ENCODE results near the gene RNU4-1. TPM values are rescaled to one million over a fixed set of nuclear protein-coding genes. Genes with fewer than 3 reads are reported as not detected.
"Not testable (repeated sequence)": the region's sequence is repeated elsewhere in the genome, so short reads cannot be mapped to it uniquely, and the experiment has no call there.

RNU4-1 gene
- 1,216 TPM for total RNA-seq

- DNase-seq (ENCODE audit: low spot score) = peak; percentile 68
These were observed at the start of gene RNU4-1 for GRCh38 chr12:120292661-120293531. RNU4-1 (minus strand) TSS chr12:120293237.

DNA sequence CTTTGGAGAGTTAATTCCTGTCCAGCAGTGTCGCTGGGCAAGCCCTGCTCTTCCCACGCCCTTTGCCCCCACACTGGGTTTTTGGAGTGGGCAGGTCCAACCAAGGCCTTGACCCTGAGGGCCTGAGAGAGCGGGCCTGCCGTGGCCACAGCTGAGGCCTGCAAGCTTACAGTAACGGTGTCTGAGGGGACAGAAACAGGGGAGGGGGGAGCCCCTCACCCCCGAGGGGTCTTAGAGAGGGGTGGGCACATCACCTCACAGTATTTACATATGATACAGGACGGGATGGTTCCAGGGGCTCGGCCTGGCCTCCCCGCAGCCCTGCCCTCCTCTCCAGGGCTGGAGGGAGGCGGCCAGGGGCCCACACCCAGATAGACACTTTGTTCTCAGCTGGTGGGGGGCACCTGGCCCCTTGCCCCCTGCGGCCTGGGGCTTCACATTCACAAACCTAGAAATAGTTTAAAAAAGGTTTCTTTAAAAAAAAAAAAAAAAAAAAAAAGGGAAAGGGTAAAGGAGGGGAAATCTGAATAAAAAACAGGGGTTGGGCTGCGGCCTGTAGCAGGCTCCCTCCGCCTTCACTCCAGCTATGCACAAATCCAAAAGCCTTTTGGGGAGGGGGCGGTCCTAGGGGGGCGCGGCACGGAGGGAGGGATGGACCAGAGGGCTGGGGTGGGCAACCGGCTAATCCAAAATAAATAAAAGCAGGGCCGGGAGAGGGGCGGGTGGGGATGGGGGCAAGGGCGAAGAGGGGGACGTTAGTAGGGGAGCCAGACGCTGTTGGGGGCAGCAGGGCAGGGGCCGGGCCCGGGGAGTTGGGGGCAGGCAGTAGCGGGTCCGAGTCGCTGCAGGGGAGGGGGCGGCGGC lies 49.4 kb upstream of the RNU4-1 start:
- DNase-seq (ENCODE audit: low spot score) = no peak

- DNase-seq (ENCODE audit: low spot score) = no peak
These were observed 46.2 kb upstream of the RNU4-1 start for GRCh38 chr12:120339256-120339655.

- no peak for DNase-seq (ENCODE audit: low spot score)
These were observed 44.7 kb upstream of the RNU4-1 start for GRCh38 chr12:120337730-120338129.

DNA sequence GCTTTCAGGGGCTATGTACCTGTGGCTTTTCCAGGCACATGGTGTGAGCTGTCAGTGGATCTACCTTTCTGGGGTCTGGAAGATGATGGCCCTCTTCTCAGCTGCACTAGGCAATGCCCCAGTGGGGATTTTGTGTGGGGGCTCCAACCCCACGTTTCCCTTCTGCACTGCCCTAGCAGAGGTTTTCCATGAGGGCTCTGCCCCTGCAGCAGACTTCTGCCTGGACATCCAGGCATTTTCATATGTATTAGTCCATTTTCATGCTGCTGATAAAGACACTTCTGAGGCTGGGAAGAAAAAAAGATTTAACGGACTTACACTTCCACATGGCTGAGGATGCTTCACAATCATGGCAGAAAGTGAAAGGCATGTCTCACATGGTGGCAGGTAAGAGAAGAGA lies 43.4 kb upstream of the RNU4-1 start:
- not testable (repeated sequence) for DNase-seq (ENCODE audit: low spot score)

- peak; percentile 57 for DNase-seq (ENCODE audit: low spot score)
These were observed 42.4 kb upstream of the RNU4-1 start for GRCh38 chr12:120335447-120335846.

- DNase-seq (ENCODE audit: low spot score) = no peak
These were observed 39.5 kb upstream of the RNU4-1 start for GRCh38 chr12:120332523-120332922.

- DNase-seq (ENCODE audit: low spot score) = no peak
These were observed 39.0 kb upstream of the RNU4-1 start for GRCh38 chr12:120332041-120332440.

- DNase-seq (ENCODE audit: low spot score) = no peak
These were observed 38.4 kb upstream of the RNU4-1 start for GRCh38 chr12:120331390-120331789.

DNA sequence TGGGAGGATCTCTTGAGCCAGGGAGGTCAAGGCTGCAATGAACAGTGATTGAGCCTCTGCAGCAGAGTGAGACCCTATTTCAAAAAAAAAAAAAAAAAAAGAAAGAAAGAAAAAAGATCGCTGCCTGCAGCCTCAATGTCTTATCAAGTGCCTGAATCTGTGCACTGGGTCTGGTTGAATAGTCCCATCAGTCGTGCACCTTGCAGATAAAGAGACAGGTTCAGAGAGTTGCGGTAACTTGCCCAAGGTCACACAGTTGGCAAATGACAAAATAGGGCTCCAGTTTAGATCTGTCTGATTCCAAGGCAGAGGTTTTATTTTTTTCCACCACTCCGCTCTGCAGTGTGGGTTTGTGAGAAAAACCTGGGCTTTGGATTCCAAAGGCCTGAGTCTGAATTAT lies 35.2 kb upstream of the RNU4-1 start:
- DNase-seq (ENCODE audit: low spot score) = no peak

DNA sequence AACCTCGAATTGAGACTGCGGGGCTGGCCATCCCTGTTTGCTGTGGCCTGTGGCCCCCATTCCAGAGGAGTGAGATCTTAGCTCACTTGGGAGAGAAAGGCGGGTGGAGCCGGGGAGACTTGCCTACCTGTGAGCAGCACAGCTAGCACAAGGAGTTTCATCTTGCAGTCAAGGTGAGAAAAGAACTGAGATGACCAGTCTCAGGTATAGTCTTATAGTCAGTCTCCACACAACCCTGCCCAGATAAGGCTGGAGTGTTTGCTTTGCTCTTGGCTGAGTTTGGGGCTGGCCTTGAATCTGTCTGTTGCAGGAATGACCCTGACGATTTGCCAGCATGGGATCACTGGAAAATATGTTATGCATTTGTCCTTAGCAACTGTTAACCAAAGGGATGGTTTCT lies 34.6 kb upstream of the RNU4-1 start, which contains the start of gene PLA2G1B:
Gene PLA2G1B, minus strand, starts transcription at position 187 of the 400 bp plus-strand sequence. Its CDS starts 26 bp downstream, at position 161.
- DNase-seq (ENCODE audit: low spot score) = no peak

- no peak for DNase-seq (ENCODE audit: low spot score)
These were observed 31.9 kb upstream of the RNU4-1 start for GRCh38 chr12:120324841-120325417.

DNA sequence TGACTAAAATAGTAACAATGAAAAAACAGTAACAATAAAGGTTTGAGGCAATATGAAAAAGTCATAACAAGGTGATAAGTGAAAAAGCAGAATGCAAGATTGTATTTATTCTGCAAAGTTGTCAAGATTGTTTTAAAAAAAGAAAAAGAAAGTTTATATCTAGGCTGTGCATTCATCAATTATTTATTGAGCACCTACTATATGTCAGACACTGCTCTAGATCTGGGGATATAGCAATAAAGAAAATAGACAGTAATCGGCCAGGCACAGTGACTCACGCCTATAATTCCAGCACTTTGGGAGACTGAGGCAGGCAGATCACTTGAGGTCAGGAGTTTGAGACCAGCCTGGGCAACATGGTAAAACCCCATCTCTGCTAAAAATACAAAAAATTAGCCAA lies 30.7 kb upstream of the RNU4-1 start:
- DNase-seq (ENCODE audit: low spot score) = no peak

DNA sequence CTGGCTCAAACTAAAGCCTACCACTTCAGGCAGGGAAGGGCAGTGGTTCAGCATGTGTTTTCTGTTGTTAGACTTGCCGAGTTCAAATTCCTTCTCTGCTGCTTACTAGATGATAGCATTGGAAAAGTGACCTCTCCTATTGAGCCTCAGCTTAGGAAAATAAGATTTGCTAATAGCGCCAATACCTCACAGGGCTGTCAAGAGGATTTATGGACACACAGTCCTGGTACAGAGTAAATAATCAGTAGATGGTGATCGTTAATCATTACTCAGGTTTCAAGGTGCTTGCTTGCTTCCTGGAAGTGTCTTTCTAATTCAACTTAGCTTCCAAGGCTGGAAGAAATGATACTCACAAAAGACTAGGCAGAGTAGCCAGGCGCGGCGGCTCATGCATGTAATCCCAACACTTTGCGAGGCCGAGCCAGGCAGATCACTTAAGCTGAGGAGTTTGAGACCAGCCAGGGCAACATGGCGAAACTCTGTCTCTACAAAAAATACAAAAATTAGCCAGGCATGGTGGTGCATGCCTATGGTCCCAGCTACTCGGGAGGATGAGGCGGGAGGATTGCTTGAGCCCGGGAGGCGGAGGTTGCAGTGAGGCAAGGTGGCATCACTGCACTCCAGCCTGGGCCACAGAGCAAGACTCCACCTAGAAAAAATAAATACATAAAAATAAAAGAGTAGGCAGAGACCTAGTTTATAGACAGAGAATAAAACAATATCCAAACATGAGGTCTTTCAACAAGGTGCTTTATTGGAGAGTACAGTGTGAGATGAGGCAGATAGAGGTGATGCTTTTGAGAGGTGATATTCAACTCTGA lies 28.6 kb upstream of the RNU4-1 start:
- DNase-seq (ENCODE audit: low spot score) = peak; percentile 59

GRCh38 chr12:120317224-120318105 lies 24.4 kb upstream of the RNU4-1 start:
- DNase-seq (ENCODE audit: low spot score) = peak; percentile 100

GRCh38 chr12:120316798-120317223 lies 23.8 kb upstream of the RNU4-1 start:
- DNase-seq (ENCODE audit: low spot score) = no peak

GRCh38 chr12:120314220-120314619 lies 21.2 kb upstream of the RNU4-1 start:
- DNase-seq (ENCODE audit: low spot score) = no peak

DNA sequence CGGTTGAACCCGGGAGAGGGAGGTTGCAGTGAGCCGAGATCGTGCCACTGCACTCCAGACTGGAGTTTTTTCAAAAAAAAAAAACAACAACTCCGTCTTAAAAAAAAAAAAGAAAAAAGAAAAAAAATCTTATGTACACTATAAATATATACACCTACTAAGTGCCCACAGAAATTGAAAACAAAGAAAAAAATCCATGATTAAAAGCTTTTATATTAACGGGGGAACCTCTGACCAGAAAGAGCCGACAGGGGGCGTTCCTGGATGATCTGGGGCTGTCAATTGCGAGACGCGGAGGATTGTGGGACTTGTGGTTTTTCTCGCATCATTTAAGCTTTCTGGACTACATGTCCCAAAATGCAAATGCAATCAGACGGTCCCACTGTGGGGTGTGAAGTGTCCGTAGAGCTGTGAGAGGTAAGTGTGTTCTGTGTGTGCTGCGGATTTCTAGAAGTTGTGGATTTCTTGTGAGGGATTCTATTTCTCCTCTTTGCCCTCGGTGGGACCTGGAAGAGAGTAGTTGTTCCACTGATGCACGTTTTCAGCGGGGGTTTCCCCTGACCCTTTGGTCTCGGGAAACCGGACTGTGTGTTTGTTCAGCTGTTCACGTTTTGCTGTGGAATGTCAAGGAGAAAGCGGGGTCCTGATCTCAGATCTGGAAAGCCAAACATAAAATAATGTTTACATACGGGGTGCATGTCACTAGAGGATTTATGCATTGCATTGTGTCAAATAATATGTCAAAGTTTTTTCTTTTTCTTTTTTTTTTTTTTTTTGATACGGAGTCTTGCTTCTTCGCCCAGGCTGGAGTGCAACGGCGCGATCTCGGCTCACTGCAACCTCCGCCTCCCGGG lies 9.2 kb upstream of the RNU4-1 start, which contains the start of gene SIRT4:
Gene SIRT4, plus strand, starts transcription at position 360 of the 854 bp plus-strand sequence. CDS start 1,241 bp downstream, outside the sequence.
- DNase-seq (ENCODE audit: low spot score) = peak; percentile 94

DNA sequence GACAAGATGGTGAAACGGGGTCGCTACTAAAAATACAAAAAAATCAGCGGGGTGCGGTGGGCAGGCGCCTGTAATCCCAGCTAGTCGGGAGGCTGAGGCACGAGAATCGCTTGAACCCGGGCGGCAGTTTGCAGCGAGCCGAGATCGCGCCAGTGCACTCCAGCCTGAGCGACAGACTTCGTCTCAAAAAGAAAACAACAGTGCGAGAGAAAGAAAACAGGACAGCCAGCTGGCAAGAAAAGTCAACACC lies 701 bp downstream of the RNU4-1 start:
- no peak for DNase-seq (ENCODE audit: low spot score)
